CD14-positive monocyte (primary cell): ENCODE measurements around the gene GOLPH3. TPM values are rescaled to one million over a fixed set of nuclear protein-coding genes. Genes with fewer than 3 reads are reported as not detected.
A peak's percentile ranks its signal among the peaks of the same experiment; 100 is the strongest.

Experiments
- DNase-seq, 3 donors: peaks; one replicate each; pipeline ENCODE4 v3.0.0-alpha.2; 2011 to 2022
- H2AFZ ChIP-seq: 2 replicates; pipeline ENCODE4 v1.6.0; 2012; ENCODE audit warnings: mild to moderate bottlenecking, low read depth, low read length, inconsistent platforms; ENCODE audit not compliant: insufficient read depth, poor library complexity, severe bottlenecking
- H3K27ac ChIP-seq, 2 donors: 1 replicate in 1 of 2; 2 replicates in 1 of 2; pipeline ENCODE4 v1.5.1; 2012 to 2013; ENCODE audit warnings: low read length in 2 of 2, control low read depth in 1 of 2, inconsistent platforms in 1 of 2, low read depth in 1 of 2, mild to moderate bottlenecking in 1 of 2
- H3K27me3 ChIP-seq, 2 donors: one replicate each; pipeline versions ENCODE4 v1.6.0 to v1.6.1; 2011 to 2013; ENCODE audit warnings: low read length in 2 of 2; ENCODE audit not compliant: control insufficient read depth in 2 of 2, insufficient read depth in 2 of 2
- H3K36me3 ChIP-seq, 2 donors: replicated peaks in 1 of 2; 1 replicate in 1 of 2; 2 replicates in 1 of 2; pipeline versions ENCODE4 v1.5.1 to v1.6.1; 2012 to 2013; ENCODE audit warnings: low read length in 2 of 2, control low read depth in 1 of 2, inconsistent platforms in 1 of 2, mild to moderate bottlenecking in 1 of 2; ENCODE audit not compliant: insufficient read depth in 2 of 2, control insufficient read depth in 1 of 2
- H3K4me1 ChIP-seq, 2 donors: 1 replicate in 1 of 2; 2 replicates in 1 of 2; pipeline versions ENCODE4 v1.5.1 to v1.6.1; 2012 to 2013; ENCODE audit warnings: low read length in 2 of 2, control low read depth in 1 of 2, inconsistent platforms in 1 of 2, mild to moderate bottlenecking in 1 of 2, moderate library complexity in 1 of 2; ENCODE audit not compliant: insufficient read depth in 2 of 2, control insufficient read depth in 1 of 2
- H3K4me2 ChIP-seq: replicated peaks from 2 replicates; pipeline ENCODE3; 2012; ENCODE audit warnings: low read length, moderate library complexity, mild to moderate bottlenecking; ENCODE audit not compliant: poor library complexity, severe bottlenecking; ENCODE audit errors: extremely low read depth
- H3K4me3 ChIP-seq, 3 experiments: fragments of 200-600 bp in 1 of 3; sonication (generic) in 1 of 3; replicated peaks in 1 of 3; 1 replicate in 2 of 3; 2 replicates in 1 of 3; pipeline ENCODE4 v1.5.1; 2011 to 2013; ENCODE audit warnings: low read length in 3 of 3, mild to moderate bottlenecking in 3 of 3, control low read depth in 2 of 3, low read depth in 2 of 3, inconsistent platforms in 1 of 3, moderate library complexity in 1 of 3
- H3K79me2 ChIP-seq: 2 replicates; pipeline ENCODE4 v1.6.0; 2012; ENCODE audit warnings: mild to moderate bottlenecking, control low read depth, inconsistent platforms, low read length, moderate library complexity; ENCODE audit not compliant: insufficient read depth
- H3K9ac ChIP-seq: 2 replicates; pipeline ENCODE4 v1.6.0; 2017; ENCODE audit warnings: low read length, mild to moderate bottlenecking; ENCODE audit not compliant: insufficient read depth, poor library complexity, severe bottlenecking
- H3K9me3 ChIP-seq, 2 donors: replicated peaks in 1 of 2; 1 replicate in 1 of 2; 2 replicates in 1 of 2; pipeline versions ENCODE4 v1.5.1 to v1.6.1; 2012 to 2013; ENCODE audit warnings: low read length in 2 of 2, control low read depth in 1 of 2; ENCODE audit not compliant: control insufficient read depth in 1 of 2, insufficient read depth in 1 of 2
- H4K20me1 ChIP-seq: 2 replicates; pipeline ENCODE4 v1.6.0; 2012; ENCODE audit warnings: mild to moderate bottlenecking, low read length, control low read depth, moderate library complexity; ENCODE audit not compliant: insufficient read depth
- H3K27ac Mint-ChIP-seq, 7 donors: one replicate each; pipeline ENCODE4 v1.8.0; 2020; ENCODE audit warnings: mild to moderate bottlenecking in 7 of 7, mixed read lengths in 7 of 7, moderate library complexity in 6 of 7, inconsistent platforms in 2 of 7
- H3K27me3 Mint-ChIP-seq, 3 donors: one replicate each; pipeline ENCODE4 v1.8.0; 2021 to 2022; ENCODE audit warnings: low read depth in 3 of 3, mild to moderate bottlenecking in 3 of 3, mixed read lengths in 3 of 3, moderate library complexity in 3 of 3, inconsistent platforms in 1 of 3
- H3K36me3 Mint-ChIP-seq, 2 donors: one replicate each; pipeline ENCODE4 v1.8.0; 2020; ENCODE audit warnings: mixed read lengths in 2 of 2, inconsistent platforms in 1 of 2, mild to moderate bottlenecking in 1 of 2
- H3K4me1 Mint-ChIP-seq: one replicate; pipeline ENCODE4 v1.8.0; 2020; ENCODE audit warnings: mild to moderate bottlenecking, mixed read lengths
- H3K4me3 Mint-ChIP-seq, 2 donors: one replicate each; pipeline ENCODE4 v1.8.0; 2020; ENCODE audit warnings: mild to moderate bottlenecking in 2 of 2, mixed read lengths in 2 of 2, moderate library complexity in 1 of 2
- H3K9me3 Mint-ChIP-seq, 7 donors: one replicate each; pipeline ENCODE4 v1.8.0; 2020 to 2022; ENCODE audit warnings: mixed read lengths in 7 of 7, mild to moderate bottlenecking in 6 of 7, moderate library complexity in 6 of 7, inconsistent platforms in 2 of 7
- WGBS: methylation state at CpG from one replicate; pipeline ENCODE4 v1.1.5; 2013; ENCODE audit warnings: missing lambda C conversion rate; ENCODE audit not compliant: insufficient coverage; 5-methylcytosine and 5-hydroxymethylcytosine counted together
- intact Hi-C, 2 donors: fragments of 100-400 bp; cut with micrococcal nuclease; formaldehyde crosslinking; loops; one replicate each; pipeline versions ENCODE4 v1.15.0 to v1.15.1; 2023
- polyA plus RNA-seq, 3 donors: library from polyadenylated mRNA; depleted of rRNA in 1 of 3; unstranded in 2 of 3; stranded (reverse) in 1 of 3; fragments of 300-500 nt in 2 of 3; fragments of >200 nt in 1 of 3; fragmentation: Illumina TruSeq in 2 of 3; gene quantifications; 1 replicate in 2 of 3; 2 replicates in 1 of 3; pipeline ENCODE4 v1.2.3, GENCODE V29; 2012 to 2021
- TF ChIP-seq, protein P1 (sequence below): fragments of 200-600 bp; IDR thresholded peaks from one replicate; pipeline ENCODE4 v1.8.0; 2022; ENCODE audit warnings: antibody characterized with exemption, mild to moderate bottlenecking

GOLPH3 gene
- polyA plus RNA-seq, 3 donors, result 25.1 to 108 (median 105) TPM

DNA sequence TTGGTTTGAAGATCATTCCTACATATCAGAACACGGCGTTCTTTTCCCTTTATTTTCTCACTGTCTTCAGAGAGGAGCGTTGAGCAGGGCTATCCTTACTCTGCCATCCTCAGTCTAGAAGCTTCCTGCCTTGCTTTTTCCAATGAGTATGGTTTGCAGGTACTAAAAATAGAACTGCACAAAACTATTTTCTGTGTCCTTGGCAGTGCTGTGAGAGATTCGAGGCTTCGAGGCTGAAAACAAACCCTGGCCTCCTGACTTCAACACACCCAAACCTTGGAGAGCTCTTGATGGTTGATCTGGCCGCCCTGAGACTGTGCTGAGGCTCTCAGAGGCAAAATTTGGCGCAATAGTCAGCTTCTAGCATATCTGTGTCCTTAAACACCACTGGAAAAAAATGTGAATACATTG is 78.9 kb downstream of the GOLPH3 start:
- H3K9me3 Mint-ChIP-seq, result no peaks in the 10 kb centered on the region

DNA sequence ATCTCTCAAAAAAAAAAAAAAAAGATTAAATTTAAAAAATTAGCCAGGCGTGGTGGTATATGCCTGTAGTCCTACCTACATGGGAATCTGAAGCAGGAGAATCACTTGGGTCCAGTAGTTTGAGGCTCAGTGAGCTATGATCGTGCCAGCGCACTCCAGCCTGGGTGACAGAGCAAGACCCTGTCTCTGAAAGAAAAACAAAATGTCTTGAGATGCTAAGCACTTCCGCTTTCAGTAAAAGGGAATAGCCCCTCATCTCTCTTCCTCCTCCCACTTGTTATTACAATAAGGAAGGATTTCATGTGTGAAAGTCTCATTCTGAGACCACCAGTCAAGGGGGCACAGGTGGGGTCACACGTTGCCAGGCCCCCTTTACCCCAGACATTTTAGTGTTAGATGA is 79.4 kb downstream of the GOLPH3 start:
- no peak for DNase-seq
- Histone ChIP-seq H3K79me2 (no peaks in the 10 kb centered on the region), H3K9me3 (no peaks in the 10 kb centered on the region), H2AFZ (no peak overlapping the region), H3K27me3 (no peaks in the 10 kb centered on the region), H4K20me1 (no peaks in the 10 kb centered on the region), H3K4me3 (no peak overlapping the region), H3K9ac (no peak overlapping the region), H3K4me1 (no peaks in the 10 kb centered on the region), H3K4me2 (no peak overlapping the region), H3K36me3 (peaks cover 14 to 26% of the 10 kb centered on the region in 2 donors), H3K27ac (no peak overlapping the region)
- Mint-ChIP-seq H3K27me3 (no peaks in the 10 kb centered on the region), H3K27ac (peak overlapping the region in 1 of 7 donors; percentile 26), H3K4me3 (no peak overlapping the region), H3K4me1 (peaks cover 6% of the 10 kb centered on the region), H3K36me3 (peaks cover 22 to 24% of the 10 kb centered on the region in 2 donors), H3K9me3 (no peaks in the 10 kb centered on the region)
- TF ChIP-seq, protein P1, sequence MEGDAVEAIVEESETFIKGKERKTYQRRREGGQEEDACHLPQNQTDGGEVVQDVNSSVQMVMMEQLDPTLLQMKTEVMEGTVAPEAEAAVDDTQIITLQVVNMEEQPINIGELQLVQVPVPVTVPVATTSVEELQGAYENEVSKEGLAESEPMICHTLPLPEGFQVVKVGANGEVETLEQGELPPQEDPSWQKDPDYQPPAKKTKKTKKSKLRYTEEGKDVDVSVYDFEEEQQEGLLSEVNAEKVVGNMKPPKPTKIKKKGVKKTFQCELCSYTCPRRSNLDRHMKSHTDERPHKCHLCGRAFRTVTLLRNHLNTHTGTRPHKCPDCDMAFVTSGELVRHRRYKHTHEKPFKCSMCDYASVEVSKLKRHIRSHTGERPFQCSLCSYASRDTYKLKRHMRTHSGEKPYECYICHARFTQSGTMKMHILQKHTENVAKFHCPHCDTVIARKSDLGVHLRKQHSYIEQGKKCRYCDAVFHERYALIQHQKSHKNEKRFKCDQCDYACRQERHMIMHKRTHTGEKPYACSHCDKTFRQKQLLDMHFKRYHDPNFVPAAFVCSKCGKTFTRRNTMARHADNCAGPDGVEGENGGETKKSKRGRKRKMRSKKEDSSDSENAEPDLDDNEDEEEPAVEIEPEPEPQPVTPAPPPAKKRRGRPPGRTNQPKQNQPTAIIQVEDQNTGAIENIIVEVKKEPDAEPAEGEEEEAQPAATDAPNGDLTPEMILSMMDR, result no peak
- 100% methylated on average over 1 of the region's 5 CpGs for WGBS
- intact Hi-C loops, result loop anchor here in 1 of 2 donors (5.0 kb wide), 1 partner anchor 512 kb away; no protein-coding TSS in a partner anchor

More for the DNA sequence above, 78.9 kb downstream of the GOLPH3 start:
- Histone ChIP-seq H3K79me2 (no peaks in the 10 kb centered on the region), H3K9ac (no peak overlapping the region), H3K4me1 (no peaks in the 10 kb centered on the region), H2AFZ (no peak overlapping the region), H3K27me3 (no peaks in the 10 kb centered on the region), H3K4me3 (no peak overlapping the region), H3K36me3 (peaks cover 17 to 32% of the 10 kb centered on the region in 2 donors), H3K27ac (no peak overlapping the region), H4K20me1 (no peaks in the 10 kb centered on the region), H3K9me3 (no peaks in the 10 kb centered on the region), H3K4me2 (no peak overlapping the region)
- WGBS, result no CpG with 5 or more reads among the region's 7 CpGs
- H3K4me3 Mint-ChIP-seq, result no peak overlapping the region
- peak overlapping the region in 5 of 7 donors; percentile 26 to 69 (median 37) for H3K27ac Mint-ChIP-seq
- no peak for DNase-seq
- TF ChIP-seq, protein P1, result no peak
- no peaks in the 10 kb centered on the region for H3K27me3 Mint-ChIP-seq
- H3K36me3 Mint-ChIP-seq, result peaks cover 28 to 30% of the 10 kb centered on the region in 2 donors
- intact Hi-C loops, result no loop called here
- peaks cover 6% of the 10 kb centered on the region for H3K4me1 Mint-ChIP-seq
